DMS53 (cell line): ENCODE results near the gene CARMIL3.

Experiments used
- DNase-seq: peaks from one replicate; lab custom pipeline; 2025; lab: John Stamatoyannopoulos, UW

Gene CARMIL3

DNA sequence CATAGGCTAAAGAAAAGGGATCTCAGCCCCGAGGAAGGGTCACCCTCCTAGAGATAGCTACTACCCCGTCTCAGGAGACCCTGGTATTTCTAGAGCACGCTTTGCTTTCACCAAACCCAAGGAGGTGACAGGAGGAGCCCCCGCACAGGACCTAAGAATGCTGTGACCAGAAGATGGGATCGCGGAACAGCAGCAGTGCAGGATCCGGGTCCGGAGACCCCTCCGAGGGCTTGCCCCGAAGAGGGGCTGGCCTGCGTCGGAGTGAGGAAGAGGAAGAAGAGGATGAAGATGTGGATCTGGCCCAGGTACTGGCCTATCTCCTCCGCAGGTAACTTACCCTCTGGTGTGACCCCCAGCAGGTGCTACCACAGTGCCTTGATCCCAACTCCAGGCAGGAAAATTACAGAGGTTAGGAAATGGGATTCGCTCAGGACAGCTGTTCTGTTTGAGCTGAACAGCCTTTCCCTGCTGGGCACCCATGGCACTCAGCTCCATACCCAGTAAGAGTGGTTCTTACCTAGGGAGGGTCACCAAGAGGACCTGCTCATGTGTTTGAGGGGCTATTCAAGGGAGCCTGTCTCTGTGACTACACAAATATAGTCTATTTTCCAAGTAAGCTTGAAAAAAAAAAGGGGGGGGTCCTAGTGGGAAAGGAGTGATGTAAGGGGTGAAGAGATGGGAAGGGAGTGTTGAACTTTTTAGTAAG is 63.8 kb downstream of the CARMIL3 start:
- DNase-seq: no peak

DNA sequence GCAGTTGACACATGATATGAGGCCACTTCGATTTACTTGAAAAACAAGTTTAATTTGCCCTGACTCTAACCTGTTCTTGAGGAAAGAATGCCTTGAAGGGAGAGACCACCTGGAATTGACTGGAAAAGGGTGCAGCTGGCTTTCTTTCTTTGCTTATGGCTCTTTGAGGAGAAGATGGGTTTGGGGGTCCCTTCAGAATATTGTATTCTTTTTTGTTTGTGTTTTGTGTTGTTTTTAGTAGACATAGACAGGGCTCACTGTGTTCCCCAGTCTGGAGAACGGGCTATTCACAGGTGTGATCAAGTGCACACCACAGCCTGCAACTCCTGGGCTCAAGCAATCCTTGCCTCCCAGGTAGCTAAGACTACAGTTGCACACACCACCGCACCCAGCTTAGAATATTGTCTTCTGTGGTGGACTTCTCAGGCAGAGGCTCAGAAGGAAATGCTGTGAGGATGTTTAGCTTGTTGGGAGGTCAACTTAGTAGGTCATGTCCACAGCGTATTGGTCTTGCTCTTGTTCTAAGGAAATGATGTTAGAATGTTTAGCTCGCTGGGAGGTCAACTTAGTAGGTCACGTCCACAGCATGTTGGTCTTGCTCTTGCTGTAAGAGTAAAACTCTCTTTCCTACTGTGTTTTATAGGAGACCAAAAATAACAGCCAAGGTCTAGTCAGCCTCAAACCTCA is 64.5 kb downstream of the CARMIL3 start:
- no peak for DNase-seq

DNA sequence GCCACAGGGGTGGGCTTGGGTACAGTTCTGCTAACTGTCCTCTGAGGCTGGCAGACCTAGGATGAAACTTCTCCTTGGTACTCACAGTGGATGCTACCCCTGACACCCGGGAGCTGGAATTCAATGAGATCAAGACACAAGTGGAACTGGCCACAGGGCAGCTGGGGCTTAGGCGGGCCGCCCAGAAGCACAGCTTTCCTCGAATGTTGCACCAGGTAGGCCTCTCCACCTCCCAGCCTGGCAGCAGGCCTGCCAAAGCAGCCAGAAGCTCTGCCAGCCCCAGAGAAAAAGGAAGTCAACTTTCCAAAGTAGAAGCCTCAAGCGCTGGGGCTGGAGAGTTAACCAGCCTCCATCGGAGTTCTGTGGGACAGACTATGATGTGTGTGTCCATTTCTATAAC is 65.4 kb downstream of the CARMIL3 start:
- DNase-seq: no peak
